Measurements from ENCODE around the gene MRPL53. TPM values are rescaled to one million over a fixed set of nuclear protein-coding genes. Genes with fewer than 3 reads are reported as not detected.

The MRPL53 gene
- total and polyA plus RNA-seq, 2 of the 13 experiments (the other 11 are each of a cell fraction or from before 2014, with no cell fraction given) = 34.3 to 51.9 TPM

- TF ChIP-seq GMEB2 (CRISPR knock-in tag; IDR thresholded peaks at IDR 0.05; ENCODE audit: low read depth) = no peak
- TF ChIP-seq ETV6 (CRISPR knock-in tag; conservative IDR thresholded peaks at IDR 0.05) = no peak
- peak; percentile 38; the same call in 1 of the 2 replicates for TF ChIP-seq ZNF329 (CRISPR knock-in tag; IDR thresholded peaks at IDR 0.05; ENCODE audit: low read depth)
- TF ChIP-seq CHCHD3 (CRISPR knock-in tag; IDR thresholded peaks at IDR 0.05) = no peak
- TF ChIP-seq, protein P1, sequence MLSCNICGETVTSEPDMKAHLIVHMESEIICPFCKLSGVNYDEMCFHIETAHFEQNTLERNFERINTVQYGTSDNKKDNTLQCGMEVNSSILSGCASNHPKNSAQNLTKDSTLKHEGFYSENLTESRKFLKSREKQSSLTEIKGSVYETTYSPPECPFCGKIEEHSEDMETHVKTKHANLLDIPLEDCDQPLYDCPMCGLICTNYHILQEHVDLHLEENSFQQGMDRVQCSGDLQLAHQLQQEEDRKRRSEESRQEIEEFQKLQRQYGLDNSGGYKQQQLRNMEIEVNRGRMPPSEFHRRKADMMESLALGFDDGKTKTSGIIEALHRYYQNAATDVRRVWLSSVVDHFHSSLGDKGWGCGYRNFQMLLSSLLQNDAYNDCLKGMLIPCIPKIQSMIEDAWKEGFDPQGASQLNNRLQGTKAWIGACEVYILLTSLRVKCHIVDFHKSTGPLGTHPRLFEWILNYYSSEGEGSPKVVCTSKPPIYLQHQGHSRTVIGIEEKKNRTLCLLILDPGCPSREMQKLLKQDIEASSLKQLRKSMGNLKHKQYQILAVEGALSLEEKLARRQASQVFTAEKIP (CRISPR knock-in tag; IDR thresholded peaks at IDR 0.05; ENCODE audit: borderline replicate concordance) = no peak
- no peak for TF ChIP-seq ZBTB3 (CRISPR knock-in tag; IDR thresholded peaks at IDR 0.05; ENCODE audit: borderline replicate concordance, low read depth)
- no peak for TF ChIP-seq TCF7 (IDR thresholded peaks at IDR 0.05; ENCODE audit: low read depth)
- TF ChIP-seq ZC3H13 (CRISPR knock-in tag; IDR thresholded peaks at IDR 0.05) = peak; percentile 69; the same call in 1 of the 2 replicates
- no peak for TF ChIP-seq TAF15 (IDR thresholded peaks at IDR 0.05; ENCODE audit: low read depth, low read length, poor library complexity, severe bottlenecking)
- no peak for TF ChIP-seq HNRNPH1 (optimal IDR thresholded peaks at IDR 0.05; ENCODE audit: low read depth, low read length)
- no peak for TF ChIP-seq NR2F1 (CRISPR knock-in tag; IDR thresholded peaks at IDR 0.05)
- TF ChIP-seq MATR3 (CRISPR knock-in tag; IDR thresholded peaks at IDR 0.05) = no peak
- TF ChIP-seq, protein P2, sequence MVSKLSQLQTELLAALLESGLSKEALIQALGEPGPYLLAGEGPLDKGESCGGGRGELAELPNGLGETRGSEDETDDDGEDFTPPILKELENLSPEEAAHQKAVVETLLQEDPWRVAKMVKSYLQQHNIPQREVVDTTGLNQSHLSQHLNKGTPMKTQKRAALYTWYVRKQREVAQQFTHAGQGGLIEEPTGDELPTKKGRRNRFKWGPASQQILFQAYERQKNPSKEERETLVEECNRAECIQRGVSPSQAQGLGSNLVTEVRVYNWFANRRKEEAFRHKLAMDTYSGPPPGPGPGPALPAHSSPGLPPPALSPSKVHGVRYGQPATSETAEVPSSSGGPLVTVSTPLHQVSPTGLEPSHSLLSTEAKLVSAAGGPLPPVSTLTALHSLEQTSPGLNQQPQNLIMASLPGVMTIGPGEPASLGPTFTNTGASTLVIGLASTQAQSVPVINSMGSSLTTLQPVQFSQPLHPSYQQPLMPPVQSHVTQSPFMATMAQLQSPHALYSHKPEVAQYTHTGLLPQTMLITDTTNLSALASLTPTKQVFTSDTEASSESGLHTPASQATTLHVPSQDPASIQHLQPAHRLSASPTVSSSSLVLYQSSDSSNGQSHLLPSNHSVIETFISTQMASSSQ (IDR thresholded peaks at IDR 0.05; ENCODE audit: low read depth) = no peak
- TF ChIP-seq, protein P2 (CRISPR knock-in tag; IDR thresholded peaks at IDR 0.05; ENCODE audit: borderline replicate concordance) = 0 out of 2 replicates have a peak, but pooled peaks have one; percentile 12
- no peak for TF ChIP-seq ESRRA (CRISPR knock-in tag; IDR thresholded peaks at IDR 0.05; ENCODE audit: low read depth)
- 0 out of 2 replicates have a peak, but pooled peaks have one; percentile 26 for TF ChIP-seq SMYD3 (CRISPR knock-in tag; IDR thresholded peaks at IDR 0.05)
- no peak for TF ChIP-seq ZNF570 (CRISPR knock-in tag; IDR thresholded peaks at IDR 0.05; ENCODE audit: borderline replicate concordance)
- no peak; the same call in 1 of the 2 replicates for TF ChIP-seq MXD3 (CRISPR knock-in tag; IDR thresholded peaks at IDR 0.05)
- no peak for TF ChIP-seq ZNF713 (CRISPR knock-in tag; IDR thresholded peaks at IDR 0.05)
- no peak for TF ChIP-seq NBN (conservative IDR thresholded peaks at IDR 0.05)
- peak; percentile 85 for TF ChIP-seq ZFX (CRISPR knock-in tag; IDR thresholded peaks at IDR 0.05; ENCODE audit: low read depth)
- TF ChIP-seq ZNF3 (CRISPR knock-in tag; IDR thresholded peaks at IDR 0.05) = no peak
These were observed 25.5 kb upstream of the MRPL53 start (continued) for GRCh38 chr2:74497777-74498499.

Measured in HepG2 (cell line).